Kidney (tissue), 14 donors: Measurements from ENCODE around the gene PDGFC. TPM values are rescaled to one million over a fixed set of nuclear protein-coding genes. Genes with fewer than 3 reads are reported as not detected.

Source experiments
- DNase-seq, 5 donors: peaks; one replicate each; pipeline ENCODE4 v3.0.0-alpha.2; 2013 to 2020
- FAIRE-seq: peaks from 2 replicates; lab custom pipeline; 2012; peaks lifted over from hg19 to GRCh38; lab: Jason Lieb, UNC
- H3K27ac ChIP-seq, 2 donors: one replicate each; pipeline ENCODE4 v1.7.0; 2013; ENCODE audit warnings: low read depth in 2 of 2, low read length in 2 of 2, inconsistent platforms in 1 of 2
- H3K27me3 ChIP-seq: one replicate; pipeline ENCODE4 v1.7.1; 2013; ENCODE audit warnings: low read length, inconsistent platforms; ENCODE audit not compliant: control insufficient read depth, insufficient read depth
- H3K36me3 ChIP-seq, 3 donors: one replicate each; pipeline versions ENCODE4 v1.7.0 to v1.7.1; 2013; ENCODE audit warnings: low read length in 3 of 3, control low read depth in 1 of 3, inconsistent platforms in 1 of 3; ENCODE audit not compliant: insufficient read depth in 3 of 3, control insufficient read depth in 2 of 3
- H3K4me1 ChIP-seq, 3 donors: one replicate each; pipeline versions ENCODE4 v1.7.0 to v1.7.1; 2013; ENCODE audit warnings: low read length in 3 of 3, inconsistent platforms in 1 of 3, low read depth in 1 of 3; ENCODE audit not compliant: control insufficient read depth in 2 of 3, insufficient read depth in 2 of 3
- H3K4me3 ChIP-seq, 3 donors: one replicate each; pipeline versions ENCODE4 v1.7.0 to v1.8.1; 2013; ENCODE audit warnings: low read length in 3 of 3, control low read depth in 1 of 3, inconsistent platforms in 1 of 3
- H3K9ac ChIP-seq, 3 donors: one replicate each; pipeline versions ENCODE4 v1.7.0 to v1.7.1; 2013; ENCODE audit warnings: low read length in 3 of 3, control low read depth in 1 of 3, inconsistent platforms in 1 of 3
- H3K9me3 ChIP-seq, 3 donors: one replicate each; pipeline versions ENCODE4 v1.7.0 to v1.7.1; 2013; ENCODE audit warnings: low read length in 3 of 3, control low read depth in 1 of 3, inconsistent platforms in 1 of 3; ENCODE audit not compliant: control insufficient read depth in 2 of 3, insufficient read depth in 1 of 3
- CTCF ChIP-seq: IDR thresholded peaks from 3 replicates; pipeline ENCODE4 v1.5.1; 2012; ENCODE audit warnings: mild to moderate bottlenecking, moderate library complexity, borderline replicate concordance; ENCODE audit not compliant: insufficient read depth; ENCODE audit errors: extremely low read depth
- intact Hi-C: fragments of 100-400 bp; cut with DNase I; formaldehyde crosslinking; loops from one replicate; pipeline ENCODE4 v1.11.1; 2022
- polyA plus RNA-seq: library from polyadenylated mRNA; stranded (reverse); fragments of 350-450 nt; fragmentation: Illumina TruSeq; extraction: RNeasy Lipid Tissue Mini Kit (QIAGEN cat#74804); gene quantifications from one replicate; pipeline ENCODE4 v1.2.3, GENCODE V29; 2014; ENCODE audit warnings: low read depth, low replicate concordance; ENCODE audit not compliant: insufficient read depth
- total RNA-seq: library from RNA; stranded (reverse); fragmentation: NEBNext Ultra II Directional; extraction: Animal tissue kit (Norgen Biotek cat#: 25700); gene quantifications from one replicate; pipeline ENCODE4 v1.2.1, GENCODE V29; 2021
- donor health status: control.
- donor health status: control.
- donor health status: control.
- donor health status: control.
- donor health status: control.
- donor health status: DM: yes; HTN: yes; CAD: no.
- donor health status: Normal renal cell carcinoma (clear cell type).

PDGFC gene
- total and polyA plus RNA-seq, 2 donors from 2014 or later = 12.3 to 37.6 TPM

GRCh38 chr4:156957556-156957955 is 14.0 kb downstream of the PDGFC start:
- H3K36me3 ChIP-seq = no peaks in the 10 kb centered on the region
- FAIRE-seq = no peak
- H3K9ac ChIP-seq = no peak overlapping the region
- H3K27ac ChIP-seq = no peak overlapping the region
- H3K9me3 ChIP-seq = no peaks in the 10 kb centered on the region
- intact Hi-C loops = no loop called here
- peaks cover 5 to 20% (median 7%) of the 10 kb centered on the region in 3 donors for H3K4me1 ChIP-seq
- H3K4me3 ChIP-seq = no peak overlapping the region
- H3K27me3 ChIP-seq = no peaks in the 10 kb centered on the region
- DNase-seq = peak in 2 of 5 donors; percentile 62 to 64
- no peak for TF ChIP-seq CTCF

- H3K27ac ChIP-seq = no peak overlapping the region
- intact Hi-C loops = no loop called here
- H3K9ac ChIP-seq = no peak overlapping the region
- TF ChIP-seq CTCF = no peak
- peaks cover 1 to 14% (median 7%) of the 10 kb centered on the region in 3 donors for H3K4me1 ChIP-seq
- H3K9me3 ChIP-seq = no peaks in the 10 kb centered on the region
- H3K27me3 ChIP-seq = no peaks in the 10 kb centered on the region
- no peaks in the 10 kb centered on the region for H3K36me3 ChIP-seq
- no peak for FAIRE-seq
- H3K4me3 ChIP-seq = no peak overlapping the region
- no peak for DNase-seq
Measured at GRCh38 chr4:156956826-156957368, 14.7 kb downstream of the PDGFC start.

GRCh38 chr4:156956359-156956758 is 15.2 kb downstream of the PDGFC start:
- intact Hi-C loops = no loop called here
- FAIRE-seq = no peak

More at GRCh38 chr4:156956359-156956758, 15.2 kb downstream of the PDGFC start:
- H3K9me3 ChIP-seq = no peaks in the 10 kb centered on the region
- H3K9ac ChIP-seq = no peak overlapping the region
- no peaks in the 10 kb centered on the region for H3K36me3 ChIP-seq
- TF ChIP-seq CTCF = no peak
- peaks cover 0 to 14% (median 3%) of the 10 kb centered on the region in 3 donors for H3K4me1 ChIP-seq
- no peak overlapping the region for H3K4me3 ChIP-seq
- H3K27ac ChIP-seq = no peak overlapping the region
- no peaks in the 10 kb centered on the region for H3K27me3 ChIP-seq
- no peak for DNase-seq
